WERI-Rb-1 (cell line): ENCODE results near the gene MMD.

Experiments used
- DNase-seq: peaks from one replicate; pipeline ENCODE4 v3.0.0-alpha.2; 2020
- H3K27ac ChIP-seq: fragments of 250-450 bp; sonication (Bioruptor Pico); 2 replicates; pipeline ENCODE4 v1.5.1; 2020; ENCODE audit warnings: mild to moderate bottlenecking, moderate library complexity
- H3K27me3 ChIP-seq: fragments of 250-450 bp; sonication (Bioruptor Pico); 2 replicates; pipeline ENCODE4 v1.5.1; 2021; ENCODE audit warnings: mild to moderate bottlenecking, low read depth, moderate library complexity; ENCODE audit not compliant: insufficient read depth, severe bottlenecking
- H3K36me3 ChIP-seq: fragments of 250-450 bp; sonication (Bioruptor Pico); 2 replicates; pipeline ENCODE4 v1.5.1; 2020; ENCODE audit warnings: mild to moderate bottlenecking, moderate library complexity
- H3K4me3 ChIP-seq: 2 replicates; pipeline ENCODE4 v1.5.1; 2011; ENCODE audit warnings: low read depth, mild to moderate bottlenecking, control low read depth, low read length
- H3K9me3 ChIP-seq: fragments of 250-450 bp; sonication (Bioruptor Pico); 2 replicates; pipeline ENCODE4 v1.5.1; 2021; ENCODE audit warnings: mild to moderate bottlenecking, moderate library complexity; ENCODE audit not compliant: severe bottlenecking
- TF ChIP-seq, protein P1 (sequence below): IDR thresholded peaks from 2 replicates; pipeline ENCODE4 v1.5.1; 2011; ENCODE audit warnings: low read depth, mild to moderate bottlenecking, control low read depth, inconsistent platforms, low read length

MMD gene

DNA sequence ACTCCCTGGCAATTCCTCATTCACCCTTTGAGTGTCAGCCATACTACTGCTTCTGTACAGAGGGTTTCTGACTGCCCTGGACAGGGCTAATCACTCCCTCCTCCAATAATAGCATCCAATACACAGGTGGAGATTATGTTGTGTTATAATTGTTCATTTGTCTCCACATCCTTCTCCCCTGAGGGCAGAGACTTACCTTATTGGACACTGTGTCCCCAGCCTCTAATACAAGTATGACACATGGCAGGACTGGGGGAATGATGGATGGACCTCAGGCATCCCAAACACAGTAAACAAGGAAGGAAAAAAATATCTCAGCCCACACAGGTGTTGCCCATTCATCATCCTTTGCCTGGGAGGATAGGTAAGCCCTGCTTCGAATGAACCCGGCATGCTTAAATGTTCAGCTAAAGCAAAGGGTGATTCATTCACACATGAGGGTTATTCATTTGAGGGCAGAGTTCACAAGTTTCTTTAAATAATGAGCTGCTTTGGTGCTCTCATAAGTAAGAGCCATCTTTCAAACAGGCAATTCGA, 34.8 kb downstream of the MMD start:
- Histone ChIP-seq H3K36me3 (no peaks in the 10 kb centered on the region), H3K9me3 (no peaks in the 10 kb centered on the region), H3K27ac (no peak overlapping the region), H3K27me3 (no peaks in the 10 kb centered on the region), H3K4me3 (no peak overlapping the region)
- no peak for DNase-seq
- TF ChIP-seq, protein P1, sequence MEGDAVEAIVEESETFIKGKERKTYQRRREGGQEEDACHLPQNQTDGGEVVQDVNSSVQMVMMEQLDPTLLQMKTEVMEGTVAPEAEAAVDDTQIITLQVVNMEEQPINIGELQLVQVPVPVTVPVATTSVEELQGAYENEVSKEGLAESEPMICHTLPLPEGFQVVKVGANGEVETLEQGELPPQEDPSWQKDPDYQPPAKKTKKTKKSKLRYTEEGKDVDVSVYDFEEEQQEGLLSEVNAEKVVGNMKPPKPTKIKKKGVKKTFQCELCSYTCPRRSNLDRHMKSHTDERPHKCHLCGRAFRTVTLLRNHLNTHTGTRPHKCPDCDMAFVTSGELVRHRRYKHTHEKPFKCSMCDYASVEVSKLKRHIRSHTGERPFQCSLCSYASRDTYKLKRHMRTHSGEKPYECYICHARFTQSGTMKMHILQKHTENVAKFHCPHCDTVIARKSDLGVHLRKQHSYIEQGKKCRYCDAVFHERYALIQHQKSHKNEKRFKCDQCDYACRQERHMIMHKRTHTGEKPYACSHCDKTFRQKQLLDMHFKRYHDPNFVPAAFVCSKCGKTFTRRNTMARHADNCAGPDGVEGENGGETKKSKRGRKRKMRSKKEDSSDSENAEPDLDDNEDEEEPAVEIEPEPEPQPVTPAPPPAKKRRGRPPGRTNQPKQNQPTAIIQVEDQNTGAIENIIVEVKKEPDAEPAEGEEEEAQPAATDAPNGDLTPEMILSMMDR = no peak

DNA sequence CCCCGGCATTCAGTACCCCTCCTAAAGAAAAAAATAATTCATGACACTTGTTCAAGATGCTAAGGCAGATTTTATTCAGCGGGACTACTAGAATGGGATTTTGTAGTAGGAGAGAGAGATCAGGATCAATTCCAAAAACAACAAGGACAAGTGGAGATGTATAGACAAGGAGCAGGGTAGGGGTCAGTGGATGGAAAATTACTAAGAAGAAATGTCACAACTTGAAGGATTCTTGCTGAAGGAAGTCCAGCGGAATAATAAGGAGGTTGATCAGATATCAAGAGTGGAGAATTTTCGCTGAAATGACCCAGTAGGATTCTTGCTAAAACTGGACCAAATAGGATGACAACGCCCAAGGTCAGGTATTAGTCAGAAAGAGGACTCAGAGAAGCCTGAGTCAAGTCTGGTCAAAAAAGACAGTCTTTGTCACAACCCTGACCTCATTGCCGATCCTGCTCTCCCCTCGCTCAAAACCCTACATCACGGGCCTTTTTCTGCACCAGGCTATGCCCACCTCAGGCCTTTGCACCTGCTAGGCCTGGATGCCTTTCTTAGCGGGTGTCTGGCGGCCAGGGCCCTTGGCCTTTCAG, 36.9 kb downstream of the MMD start:
- no peaks in the 10 kb centered on the region for H3K27me3 ChIP-seq
- H3K27ac ChIP-seq = no peak overlapping the region
- no peaks in the 10 kb centered on the region for H3K36me3 ChIP-seq
- no peak overlapping the region for H3K4me3 ChIP-seq
- H3K9me3 ChIP-seq = no peaks in the 10 kb centered on the region
- DNase-seq = no peak
- TF ChIP-seq, protein P1 = no peak

DNA sequence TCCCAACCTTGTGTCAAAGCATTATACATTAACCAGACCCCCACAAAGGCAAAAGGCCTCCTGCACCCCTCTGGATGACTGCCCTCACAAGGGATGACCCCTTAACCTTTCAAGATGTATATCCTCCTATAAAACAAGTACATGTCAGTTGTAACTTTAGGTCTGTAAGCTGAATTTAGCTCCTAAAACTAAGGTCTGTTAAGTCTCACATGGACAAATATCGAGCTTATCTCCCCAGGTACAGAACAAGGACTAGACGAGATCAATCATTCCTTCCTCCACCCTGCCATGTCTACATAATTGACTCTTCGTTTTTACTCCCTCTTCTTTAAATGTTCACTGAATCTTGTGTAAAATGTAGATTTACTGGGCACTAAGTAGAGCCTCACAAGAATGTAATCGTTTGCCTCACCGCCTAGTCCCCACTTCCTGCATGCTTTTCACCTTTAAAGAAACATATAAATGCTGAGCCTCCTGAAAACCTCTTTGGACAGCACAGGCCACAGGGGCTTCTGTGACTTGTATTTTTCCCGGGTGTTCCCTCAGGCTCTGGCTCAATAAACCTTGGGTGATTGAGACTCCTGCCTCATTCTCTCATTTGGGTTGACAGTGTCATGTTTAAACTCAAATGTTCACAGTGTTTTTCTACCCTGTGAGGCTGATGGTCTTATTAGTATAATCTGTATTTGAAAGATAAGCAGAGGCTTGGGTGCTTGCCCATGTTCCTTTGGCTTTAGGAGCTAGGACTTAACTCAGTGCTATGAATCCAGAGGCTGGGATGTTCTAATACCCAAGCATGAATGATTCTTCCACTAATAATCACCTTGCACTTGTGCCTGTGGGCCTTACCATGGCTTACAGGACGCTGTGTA, 37.6 kb downstream of the MMD start:
- no peak for DNase-seq
- H3K27ac ChIP-seq = no peak overlapping the region
- no peaks in the 10 kb centered on the region for H3K9me3 ChIP-seq
- no peaks in the 10 kb centered on the region for H3K36me3 ChIP-seq
- no peaks in the 10 kb centered on the region for H3K27me3 ChIP-seq
- TF ChIP-seq, protein P1 = no peak
- no peak overlapping the region for H3K4me3 ChIP-seq

DNA sequence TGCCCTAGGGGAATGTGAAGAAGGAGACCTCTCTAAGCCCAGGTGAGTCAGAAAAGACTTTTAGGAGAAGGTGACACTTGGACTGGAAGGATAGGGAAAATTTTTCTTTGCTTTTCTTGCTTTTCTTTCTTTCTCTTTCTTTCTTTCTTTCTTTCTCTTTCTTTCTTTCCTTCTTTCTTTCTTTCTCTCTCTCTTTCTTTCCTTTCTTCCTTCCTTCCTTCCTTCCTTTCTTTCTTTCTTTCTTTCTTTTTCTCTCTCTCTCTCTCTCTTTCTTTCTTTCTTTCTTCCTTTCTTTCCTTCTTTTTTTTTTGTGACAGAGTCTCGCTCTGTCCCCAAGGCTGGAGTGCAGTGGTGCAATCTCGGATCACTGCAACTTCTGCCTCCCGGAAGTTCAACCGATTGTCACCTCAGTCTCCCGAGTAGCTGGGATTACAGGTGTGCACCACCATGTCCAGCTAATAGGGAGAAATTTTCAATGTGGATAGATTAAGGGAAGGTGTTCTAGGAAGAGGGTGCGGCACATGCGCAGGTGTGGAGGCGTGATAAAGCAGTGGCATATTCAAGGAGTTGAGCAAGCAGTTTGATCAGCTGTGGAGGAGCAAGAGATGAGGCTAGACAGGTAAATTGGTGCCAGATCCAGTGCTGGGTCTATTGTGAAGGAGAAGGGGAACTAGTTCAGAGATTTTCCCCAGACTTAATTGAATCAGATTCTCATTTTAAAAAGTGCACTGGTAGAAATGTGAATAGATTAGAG, 40.4 kb downstream of the MMD start:
- Histone ChIP-seq H3K9me3 (no peaks in the 10 kb centered on the region), H3K27ac (no peak overlapping the region), H3K27me3 (no peaks in the 10 kb centered on the region), H3K36me3 (no peaks in the 10 kb centered on the region), H3K4me3 (no peak overlapping the region)
- DNase-seq = no peak
- TF ChIP-seq, protein P1 = no peak

DNA sequence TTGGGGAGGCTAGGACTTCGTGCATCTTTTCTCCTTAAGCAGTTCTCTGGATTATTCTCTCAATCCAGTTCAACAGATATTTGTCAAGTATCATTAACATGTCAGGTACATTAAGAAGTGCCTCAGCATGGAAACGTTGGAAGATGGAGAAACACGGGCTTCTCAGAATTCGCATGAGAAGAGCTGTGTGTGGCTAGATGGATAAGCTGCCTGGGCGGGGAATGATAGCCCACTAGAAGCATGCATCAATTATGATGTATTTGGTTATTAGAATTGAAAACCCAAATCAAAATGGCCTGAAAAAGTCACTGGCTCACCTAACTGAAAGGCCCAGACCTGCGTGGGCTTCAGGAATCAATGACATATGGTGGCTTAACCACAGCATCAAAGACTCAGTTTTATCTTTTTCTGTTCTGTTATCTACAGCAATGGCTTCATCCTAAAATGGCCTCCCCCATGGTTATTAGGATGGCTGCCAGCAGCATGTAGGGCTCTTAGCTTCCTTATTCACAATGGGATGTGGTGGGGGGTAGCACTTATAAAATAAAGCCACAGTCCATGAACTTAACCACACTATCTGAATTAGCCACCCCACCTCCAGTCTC, 43.9 kb downstream of the MMD start:
- TF ChIP-seq, protein P1 = no peak

More for the DNA sequence above, 43.9 kb downstream of the MMD start:
- no peak for DNase-seq
- Histone ChIP-seq H3K9me3 (peaks cover 6% of the 10 kb centered on the region), H3K4me3 (no peak overlapping the region), H3K27me3 (no peaks in the 10 kb centered on the region), H3K27ac (no peak overlapping the region), H3K36me3 (no peaks in the 10 kb centered on the region)
